ENCODE results near the gene PTPN12.

DNA sequence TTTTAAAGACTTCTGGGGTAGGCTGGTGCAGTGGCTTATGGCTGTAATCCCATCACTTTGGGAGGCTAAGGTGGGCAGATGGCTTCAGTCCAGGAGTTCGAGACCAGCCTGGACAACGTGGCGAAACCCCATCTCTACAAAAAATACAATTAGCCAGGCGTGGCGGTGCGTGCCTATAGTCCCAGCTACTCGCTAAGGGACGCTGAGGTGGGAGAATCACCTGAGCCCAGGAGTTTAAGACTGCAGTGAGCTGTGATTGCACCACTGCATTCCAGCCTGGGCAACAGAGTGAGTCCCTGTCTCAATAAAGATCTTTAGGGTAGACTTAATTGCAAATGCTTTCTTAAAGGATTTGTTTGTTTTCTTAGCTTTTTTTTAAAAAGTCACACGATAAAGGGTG, 29.3 kb downstream of the PTPN12 start:
- TF ChIP-seq CTCF (IDR thresholded peaks at IDR 0.05) = no peak
- no peak for TF ChIP-seq POLR2A (IDR thresholded peaks at IDR 0.05)
